Glutamatergic neuron (in vitro differentiated cells): ENCODE measurements around the gene POU3F2. TPM values are rescaled to one million over a fixed set of nuclear protein-coding genes. Genes with fewer than 3 reads are reported as not detected.
A peak's percentile ranks its signal among the peaks of the same experiment; 100 is the strongest.

Experiments used
- DNase-seq: peaks from one replicate; pipeline ENCODE4 v3.0.0; 2022
- H3K27ac Mint-ChIP-seq: one replicate; pipeline ENCODE4 v1.8.0; 2020; ENCODE audit warnings: mild to moderate bottlenecking, mixed read lengths, inconsistent platforms; ENCODE audit not compliant: unreplicated experiment
- H3K27me3 Mint-ChIP-seq: one replicate; pipeline ENCODE4 v1.8.0; 2020; ENCODE audit warnings: mild to moderate bottlenecking, moderate library complexity, mixed read lengths, inconsistent platforms; ENCODE audit not compliant: unreplicated experiment
- H3K36me3 Mint-ChIP-seq: one replicate; pipeline ENCODE4 v1.8.0; 2020; ENCODE audit warnings: mild to moderate bottlenecking, mixed read lengths, inconsistent platforms; ENCODE audit not compliant: unreplicated experiment
- H3K4me1 Mint-ChIP-seq: one replicate; pipeline ENCODE4 v1.8.0; 2020; ENCODE audit warnings: mild to moderate bottlenecking, low read depth, mixed read lengths, inconsistent platforms; ENCODE audit not compliant: unreplicated experiment
- H3K4me3 Mint-ChIP-seq: one replicate; pipeline ENCODE4 v1.8.0; 2020; ENCODE audit warnings: mild to moderate bottlenecking, mixed read lengths, inconsistent platforms; ENCODE audit not compliant: unreplicated experiment
- H3K9me3 Mint-ChIP-seq: one replicate; pipeline ENCODE4 v1.8.0; 2020; ENCODE audit warnings: mild to moderate bottlenecking, moderate library complexity, mixed read lengths, inconsistent platforms; ENCODE audit not compliant: unreplicated experiment
- long read RNA-seq: library from polyadenylated mRNA; unstranded; transcript quantifications from one replicate; pipeline ENCODE4 v2.0.0, GENCODE V29; 2020; ENCODE audit not compliant: unreplicated experiment
- total RNA-seq: library from RNA; stranded (reverse); fragmentation: NEBNext Ultra II Directional; extraction: Animal tissue kit (Norgen Biotek cat#: 25700); gene quantifications from one replicate; pipeline ENCODE4 v1.2.1, GENCODE V29; 2021; ENCODE audit not compliant: unreplicated experiment
- TF ChIP-seq, protein P1 (sequence below): fragments of 200-600 bp; sonication (generic); IDR thresholded peaks from one replicate; pipeline ENCODE4 v1.5.0; 2021; ENCODE audit not compliant: partially characterized antibody, unreplicated experiment

POU3F2 gene
- 71.0 TPM for total RNA-seq
- long read RNA-seq, full-length matches to known transcripts = 2 of 2 reads
- long read RNA-seq, partial matches to known transcripts = 0 of 2 reads
- long read RNA-seq, other reads (novel, unspliced or antisense) = 0 of 2 reads

DNA sequence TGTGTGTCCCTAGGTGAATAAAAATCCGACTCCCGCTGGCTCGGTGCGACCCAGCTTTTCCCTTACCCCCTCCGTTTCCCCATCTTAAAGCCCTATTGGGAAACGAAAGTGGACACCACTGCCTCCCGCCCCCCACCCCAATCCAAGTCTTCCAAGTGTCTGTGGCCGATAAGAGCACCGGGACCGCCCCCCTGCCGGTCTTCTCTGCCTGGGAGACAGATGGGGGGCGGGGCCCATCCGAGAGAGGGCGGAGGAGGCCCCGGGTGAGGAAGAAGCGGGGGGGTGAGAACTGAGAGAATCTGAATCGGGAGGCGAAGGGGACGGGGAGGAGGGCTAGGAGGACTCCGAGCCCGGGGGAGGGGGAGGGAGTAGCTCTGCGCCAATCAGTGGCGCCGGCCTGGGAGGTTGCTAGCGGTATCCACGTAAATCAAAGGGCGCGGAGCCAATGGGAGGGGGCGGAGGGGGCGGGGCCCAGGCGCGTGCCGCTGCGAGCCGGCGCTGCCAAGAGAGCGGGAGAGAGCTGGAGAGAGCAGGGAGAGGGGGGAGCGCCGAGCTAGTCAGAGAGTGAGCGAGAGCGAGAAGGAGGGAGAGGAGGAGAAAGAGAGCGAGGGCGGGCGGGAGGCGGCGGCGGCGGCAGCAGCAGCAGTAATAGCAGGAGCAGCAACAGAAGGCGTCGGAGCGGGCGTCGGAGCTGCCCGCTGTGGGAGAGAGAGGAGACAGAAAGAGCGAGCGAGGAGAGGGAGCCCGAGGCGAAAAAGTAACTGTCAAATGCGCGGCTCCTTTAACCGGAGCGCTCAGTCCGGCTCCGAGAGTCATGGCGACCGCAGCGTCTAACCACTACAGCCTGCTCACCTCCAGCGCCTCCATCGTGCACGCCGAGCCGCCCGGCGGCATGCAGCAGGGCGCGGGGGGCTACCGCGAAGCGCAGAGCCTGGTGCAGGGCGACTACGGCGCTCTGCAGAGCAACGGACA is at the start of gene POU3F2:
Gene POU3F2, plus strand, starts transcription at position 515 of the 972 bp plus-strand sequence. Its CDS starts 300 bp downstream, at position 815.
- TF ChIP-seq, protein P1, sequence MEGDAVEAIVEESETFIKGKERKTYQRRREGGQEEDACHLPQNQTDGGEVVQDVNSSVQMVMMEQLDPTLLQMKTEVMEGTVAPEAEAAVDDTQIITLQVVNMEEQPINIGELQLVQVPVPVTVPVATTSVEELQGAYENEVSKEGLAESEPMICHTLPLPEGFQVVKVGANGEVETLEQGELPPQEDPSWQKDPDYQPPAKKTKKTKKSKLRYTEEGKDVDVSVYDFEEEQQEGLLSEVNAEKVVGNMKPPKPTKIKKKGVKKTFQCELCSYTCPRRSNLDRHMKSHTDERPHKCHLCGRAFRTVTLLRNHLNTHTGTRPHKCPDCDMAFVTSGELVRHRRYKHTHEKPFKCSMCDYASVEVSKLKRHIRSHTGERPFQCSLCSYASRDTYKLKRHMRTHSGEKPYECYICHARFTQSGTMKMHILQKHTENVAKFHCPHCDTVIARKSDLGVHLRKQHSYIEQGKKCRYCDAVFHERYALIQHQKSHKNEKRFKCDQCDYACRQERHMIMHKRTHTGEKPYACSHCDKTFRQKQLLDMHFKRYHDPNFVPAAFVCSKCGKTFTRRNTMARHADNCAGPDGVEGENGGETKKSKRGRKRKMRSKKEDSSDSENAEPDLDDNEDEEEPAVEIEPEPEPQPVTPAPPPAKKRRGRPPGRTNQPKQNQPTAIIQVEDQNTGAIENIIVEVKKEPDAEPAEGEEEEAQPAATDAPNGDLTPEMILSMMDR = no peak
- peaks cover 19% of the 10 kb centered on the region for H3K4me1 Mint-ChIP-seq
- H3K27me3 Mint-ChIP-seq = peaks cover 29% of the 10 kb centered on the region
- peak within 1 kb of the TSS; percentile 90 for H3K27ac Mint-ChIP-seq
- peak within 1 kb of the TSS; percentile 94 for H3K4me3 Mint-ChIP-seq
- H3K36me3 Mint-ChIP-seq = no peaks in the 10 kb centered on the region
- peaks cover 27% of the 10 kb centered on the region for H3K9me3 Mint-ChIP-seq
- peak; percentile 97 for DNase-seq

DNA sequence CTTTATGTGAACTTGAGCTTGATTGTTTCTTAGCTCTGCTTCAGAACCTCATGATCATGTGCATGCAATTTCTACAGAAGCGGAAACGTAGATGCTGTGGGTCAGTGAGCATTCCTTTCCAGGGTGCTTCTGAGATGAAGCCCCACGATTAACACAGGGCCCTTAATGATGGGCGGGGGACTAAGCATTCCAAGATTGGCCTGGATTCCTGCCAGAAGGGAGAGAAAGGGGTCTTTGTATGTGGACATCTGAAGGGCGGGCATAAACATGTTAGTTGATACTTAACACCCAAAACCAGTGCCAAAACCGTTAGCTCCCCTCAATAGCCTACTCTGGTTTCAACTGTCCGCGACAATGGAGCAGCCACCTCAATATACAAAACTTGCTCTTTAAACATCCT is 46.9 kb upstream of the POU3F2 start:
- Mint-ChIP-seq H3K27me3 (no peaks in the 10 kb centered on the region), H3K27ac (peak overlapping the region; percentile 84), H3K4me3 (peak overlapping the region; percentile 81), H3K9me3 (no peaks in the 10 kb centered on the region), H3K4me1 (peaks cover 34% of the 10 kb centered on the region), H3K36me3 (no peaks in the 10 kb centered on the region)
- TF ChIP-seq, protein P1 = no peak
- DNase-seq = no peak

DNA sequence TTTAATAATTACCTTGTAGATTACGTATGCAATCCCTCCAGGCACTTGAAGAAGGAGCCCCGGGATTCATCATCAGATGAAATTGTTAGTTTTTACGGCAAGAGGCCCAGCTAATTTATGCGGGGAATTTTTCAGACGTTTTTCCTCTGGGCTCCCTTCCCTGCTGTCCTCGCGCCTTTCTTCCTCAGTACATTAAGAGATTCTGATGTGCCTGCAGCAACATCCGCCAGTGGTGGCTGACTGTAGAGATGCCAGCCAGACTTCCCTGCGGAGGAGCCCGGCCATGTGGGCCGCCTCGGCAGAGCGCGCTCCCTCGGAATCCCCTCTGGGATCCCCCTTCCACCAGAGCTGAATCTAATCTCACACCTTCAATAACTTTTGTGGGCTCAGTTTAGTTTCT is 46.4 kb upstream of the POU3F2 start:
- TF ChIP-seq, protein P1 = no peak
- DNase-seq = peak; percentile 54
- H3K27ac Mint-ChIP-seq = peak overlapping the region; percentile 84
- H3K27me3 Mint-ChIP-seq = no peaks in the 10 kb centered on the region
- H3K4me1 Mint-ChIP-seq = peaks cover 34% of the 10 kb centered on the region
- no peaks in the 10 kb centered on the region for H3K9me3 Mint-ChIP-seq
- no peaks in the 10 kb centered on the region for H3K36me3 Mint-ChIP-seq
- H3K4me3 Mint-ChIP-seq = peak overlapping the region; percentile 81

DNA sequence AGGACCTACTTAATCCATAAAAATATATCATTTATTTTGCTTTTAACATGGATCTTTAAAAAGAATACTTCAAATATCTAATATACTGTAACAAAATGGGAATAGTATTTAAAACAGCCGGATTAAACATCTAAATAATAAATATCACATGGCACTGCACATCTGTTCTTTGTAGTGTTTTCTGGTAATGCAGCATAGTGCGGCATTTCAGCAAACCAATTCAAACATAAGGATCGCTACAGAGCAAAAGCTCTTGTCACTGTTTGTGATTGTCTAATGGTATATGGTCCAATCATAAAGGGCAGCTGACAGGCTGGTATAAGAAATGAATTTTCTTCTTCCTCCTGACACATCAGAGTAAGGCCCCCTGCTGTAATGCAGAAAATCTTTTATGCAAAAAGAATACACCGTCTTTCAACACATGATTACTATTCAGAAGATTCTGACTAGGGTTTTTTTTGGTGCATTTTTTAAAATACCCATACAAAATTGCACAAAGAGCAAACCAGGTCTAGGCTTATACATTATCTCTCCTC is 40.0 kb upstream of the POU3F2 start:
- Mint-ChIP-seq H3K27me3 (no peaks in the 10 kb centered on the region), H3K4me1 (peaks cover 7% of the 10 kb centered on the region), H3K9me3 (no peaks in the 10 kb centered on the region), H3K4me3 (no peak overlapping the region), H3K27ac (no peak overlapping the region), H3K36me3 (no peaks in the 10 kb centered on the region)
- TF ChIP-seq, protein P1 = no peak
- no peak for DNase-seq
